DOHH2 (cell line): ENCODE data around the gene TAF3.

Experiments
- H3F3A ChIP-seq: fragments of 200-600 bp; sonication (generic), shearing (Covaris generic); 2 replicates; pipeline ENCODE4 v1.6.0; 2016; ENCODE audit warnings: antibody characterized with exemption, mild to moderate bottlenecking; ENCODE audit not compliant: control insufficient read depth, insufficient read depth
- H3K27ac ChIP-seq: fragments of 200-600 bp; sonication (generic); 2 replicates; pipeline ENCODE4 v1.5.1; 2014; ENCODE audit warnings: low read depth, mild to moderate bottlenecking, low read length, moderate library complexity
- H3K27me3 ChIP-seq: fragments of 200-600 bp; sonication (generic); 2 replicates; pipeline ENCODE4 v1.6.1; 2014; ENCODE audit warnings: mild to moderate bottlenecking, low read length, mixed read lengths; ENCODE audit not compliant: control insufficient read depth
- H3K36me3 ChIP-seq: fragments of 200-600 bp; sonication (generic); 2 replicates; pipeline ENCODE4 v1.6.1; 2014; ENCODE audit warnings: mild to moderate bottlenecking, low read length, moderate library complexity, mixed read lengths; ENCODE audit not compliant: control insufficient read depth
- H3K4me1 ChIP-seq: fragments of 200-600 bp; sonication (generic); 2 replicates; pipeline ENCODE4 v1.6.1; 2014; ENCODE audit warnings: mild to moderate bottlenecking, low read length, mixed read lengths; ENCODE audit not compliant: control insufficient read depth
- H3K4me2 ChIP-seq: fragments of 200-600 bp; sonication (generic); 2 replicates; pipeline ENCODE4 v1.6.0; 2014; ENCODE audit warnings: mild to moderate bottlenecking, low read length, moderate library complexity
- H3K4me3 ChIP-seq: fragments of 200-600 bp; sonication (generic); 2 replicates; pipeline ENCODE4 v1.5.1; 2014; ENCODE audit warnings: mild to moderate bottlenecking, low read length, mixed read lengths
- H3K79me2 ChIP-seq: fragments of 200-600 bp; sonication (generic); 2 replicates; pipeline ENCODE4 v1.6.1; 2014; ENCODE audit warnings: mild to moderate bottlenecking, low read length, mixed read lengths; ENCODE audit not compliant: control insufficient read depth
- H3K9me2 ChIP-seq: fragments of 200-600 bp; sonication (generic); replicated peaks from 2 replicates; pipeline ENCODE4 v1.6.1; 2014; ENCODE audit warnings: mild to moderate bottlenecking, low read length, mixed read lengths; ENCODE audit not compliant: control insufficient read depth
- H3K9me3 ChIP-seq: fragments of 200-600 bp; sonication (generic); 2 replicates; pipeline ENCODE4 v1.6.1; 2014; ENCODE audit warnings: antibody characterized with exemption, low read length, mixed read lengths; ENCODE audit not compliant: control insufficient read depth, insufficient read depth
- H4K20me1 ChIP-seq: fragments of 200-600 bp; sonication (generic); 2 replicates; pipeline ENCODE4 v1.6.0; 2014; ENCODE audit warnings: low read depth, mild to moderate bottlenecking, antibody characterized with exemption, low read length, moderate library complexity; ENCODE audit not compliant: control insufficient read depth, insufficient read depth
- CTCF ChIP-seq: fragments of 200-600 bp; sonication (generic); IDR thresholded peaks from one replicate; pipeline ENCODE4 v1.5.1; 2014; ENCODE audit warnings: antibody characterized with exemption, mild to moderate bottlenecking, low read depth, low read length; ENCODE audit not compliant: poor library complexity, severe bottlenecking
- EZH2phosphoT487 ChIP-seq: fragments of 200-600 bp; sonication (generic); IDR thresholded peaks from 2 replicates; pipeline ENCODE4 v1.6.1; 2017; ENCODE audit warnings: borderline replicate concordance, mild to moderate bottlenecking, antibody characterized with exemption, low read length, moderate library complexity, mixed read lengths

The TAF3 gene

GRCh38 chr10:7813481-7813880 is 4.8 kb upstream of the TAF3 start:
- peaks cover 1% of the 10 kb centered on the region; the same call in 1 of the 2 replicates for H3F3A ChIP-seq
- no peak overlapping the region for H3K4me2 ChIP-seq
- H3K4me3 ChIP-seq = no peak overlapping the region
- TF ChIP-seq EZH2phosphoT487 (no peak), CTCF (no peak)
- H4K20me1 ChIP-seq = no peaks in the 10 kb centered on the region
- H3K9me3 ChIP-seq = no peaks in the 10 kb centered on the region
- peaks cover 4% of the 10 kb centered on the region for H3K79me2 ChIP-seq
- no peak overlapping the region for H3K27ac ChIP-seq
- H3K36me3 ChIP-seq = peaks cover under 1% of the 10 kb centered on the region
- peaks cover 18% of the 10 kb centered on the region for H3K4me1 ChIP-seq
- no peaks in the 10 kb centered on the region for H3K27me3 ChIP-seq
- H3K9me2 ChIP-seq = no peaks in the 10 kb centered on the region

- peak overlapping the region; percentile 100 for H3K4me3 ChIP-seq
- no peak overlapping the region for H3K27ac ChIP-seq
- H3K27me3 ChIP-seq = no peaks in the 10 kb centered on the region
- no peaks in the 10 kb centered on the region for H3F3A ChIP-seq
- peaks cover 20% of the 10 kb centered on the region for H3K36me3 ChIP-seq
- H4K20me1 ChIP-seq = peaks cover 4% of the 10 kb centered on the region; the same call in 1 of the 2 replicates
- peaks cover 29% of the 10 kb centered on the region for H3K79me2 ChIP-seq
- no peaks in the 10 kb centered on the region for H3K9me3 ChIP-seq
- H3K4me2 ChIP-seq = peak overlapping the region; percentile 97
- no peaks in the 10 kb centered on the region for H3K9me2 ChIP-seq
- peaks cover 22% of the 10 kb centered on the region for H3K4me1 ChIP-seq
- TF ChIP-seq EZH2phosphoT487 = no peak
- no peak for TF ChIP-seq CTCF
Observed at GRCh38 chr10:7817576-7817975, 729 bp upstream of the TAF3 start.

GRCh38 chr10:7817984-7818294 is 366 bp upstream of the TAF3 start:
- no peak for TF ChIP-seq CTCF
- no peak for TF ChIP-seq EZH2phosphoT487

GRCh38 chr10:7819121-7819460 is 786 bp downstream of the TAF3 start:
- TF ChIP-seq EZH2phosphoT487 (no peak), CTCF (peak; percentile 33)
- Histone ChIP-seq H3K79me2 (peaks cover 29% of the 10 kb centered on the region), H3F3A (no peaks in the 10 kb centered on the region), H3K4me3 (peak overlapping the region; percentile 100), H3K4me1 (peaks cover 22% of the 10 kb centered on the region), H3K4me2 (peak overlapping the region; percentile 97), H3K36me3 (peaks cover 21% of the 10 kb centered on the region), H3K27me3 (no peaks in the 10 kb centered on the region), H3K27ac (no peak overlapping the region), H3K9me2 (no peaks in the 10 kb centered on the region), H3K9me3 (no peaks in the 10 kb centered on the region), H4K20me1 (peaks cover 4% of the 10 kb centered on the region; the same call in 1 of the 2 replicates)

More at GRCh38 chr10:7817984-7818294, 366 bp upstream of the TAF3 start:
- H3K4me3 ChIP-seq = peak overlapping the region; percentile 100
- no peaks in the 10 kb centered on the region for H3F3A ChIP-seq
- no peak overlapping the region for H3K27ac ChIP-seq
- H3K4me2 ChIP-seq = peak overlapping the region; percentile 97
- no peaks in the 10 kb centered on the region for H3K9me2 ChIP-seq
- H3K27me3 ChIP-seq = no peaks in the 10 kb centered on the region
- peaks cover 29% of the 10 kb centered on the region for H3K79me2 ChIP-seq
- peaks cover 21% of the 10 kb centered on the region for H3K36me3 ChIP-seq
- H3K4me1 ChIP-seq = peaks cover 22% of the 10 kb centered on the region
- H4K20me1 ChIP-seq = peaks cover 4% of the 10 kb centered on the region; the same call in 1 of the 2 replicates
- no peaks in the 10 kb centered on the region for H3K9me3 ChIP-seq
